Fibroblast of mammary gland (primary cell): ENCODE data around the gene CFAP47.

Source experiments
- DNase-seq: peaks from one replicate; pipeline ENCODE4 v3.0.0-alpha.2; 2010; ENCODE audit warnings: low read depth
- H3K4me3 ChIP-seq: 2 replicates; pipeline ENCODE4 v1.5.1; 2011; ENCODE audit warnings: low read depth, mild to moderate bottlenecking, low read length, moderate library complexity; ENCODE audit not compliant: control insufficient read depth
- CTCF ChIP-seq: conservative IDR thresholded peaks from 2 replicates; pipeline ENCODE4 v1.5.1; 2011; ENCODE audit warnings: low read depth, low read length, inconsistent platforms; ENCODE audit not compliant: control insufficient read depth, insufficient read depth

Gene CFAP47

GRCh38 chrX:36348509-36348908, 429.0 kb downstream of the CFAP47 start:
- no peak for TF ChIP-seq CTCF

GRCh38 chrX:36357855-36358254, 438.3 kb downstream of the CFAP47 start:
- DNase-seq: no peak
- TF ChIP-seq CTCF: no peak
- H3K4me3 ChIP-seq: no peak overlapping the region

More at GRCh38 chrX:36348509-36348908, 429.0 kb downstream of the CFAP47 start:
- no peak for DNase-seq
- H3K4me3 ChIP-seq: no peak overlapping the region

GRCh38 chrX:36364262-36364661, 444.7 kb downstream of the CFAP47 start:
- TF ChIP-seq CTCF: no peak
- no peak for DNase-seq
- H3K4me3 ChIP-seq: no peak overlapping the region

- TF ChIP-seq CTCF: no peak
Measured at GRCh38 chrX:36383495-36383894, 464.0 kb downstream of the CFAP47 start.

GRCh38 chrX:36388901-36389300, 469.4 kb downstream of the CFAP47 start:
- H3K4me3 ChIP-seq: no peak overlapping the region
- TF ChIP-seq CTCF: no peak
- no peak for DNase-seq

More at GRCh38 chrX:36383495-36383894, 464.0 kb downstream of the CFAP47 start:
- no peak for DNase-seq
- H3K4me3 ChIP-seq: no peak overlapping the region

GRCh38 chrX:36401774-36402173, 482.2 kb downstream of the CFAP47 start:
- TF ChIP-seq CTCF: no peak
- H3K4me3 ChIP-seq: no peak overlapping the region
- no peak for DNase-seq

- no peak for TF ChIP-seq CTCF
- no peak overlapping the region for H3K4me3 ChIP-seq
- no peak for DNase-seq
Measured at GRCh38 chrX:36407836-36408235, 488.3 kb downstream of the CFAP47 start.
